ENCODE measurements around the gene PCTP. TPM values are rescaled to one million over a fixed set of nuclear protein-coding genes. Genes with fewer than 3 reads are reported as not detected.

The PCTP gene
- total RNA-seq, 1 donor from 2014 or later = 44.1 TPM

DNA sequence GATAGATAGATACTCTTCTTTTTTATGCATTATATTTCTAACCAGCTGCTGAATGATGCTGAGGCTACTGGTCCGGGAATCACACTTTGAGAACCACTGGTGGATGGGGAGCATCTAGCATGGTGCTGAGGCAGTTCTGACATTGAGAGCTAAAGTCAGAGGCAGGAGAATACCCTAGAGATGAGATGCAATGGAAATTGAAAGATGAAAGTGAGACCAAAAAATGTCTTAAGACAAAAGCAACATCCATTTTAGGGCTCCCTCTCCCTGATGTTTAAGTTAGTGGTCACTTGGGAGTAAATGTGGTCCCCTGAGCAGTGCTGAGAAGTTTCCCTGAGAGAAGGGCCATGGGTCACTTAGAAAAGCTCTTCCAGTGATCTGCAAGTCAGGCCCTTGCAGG lies 6.8 kb downstream of the PCTP start:
- DNase-seq = no peak

DNA sequence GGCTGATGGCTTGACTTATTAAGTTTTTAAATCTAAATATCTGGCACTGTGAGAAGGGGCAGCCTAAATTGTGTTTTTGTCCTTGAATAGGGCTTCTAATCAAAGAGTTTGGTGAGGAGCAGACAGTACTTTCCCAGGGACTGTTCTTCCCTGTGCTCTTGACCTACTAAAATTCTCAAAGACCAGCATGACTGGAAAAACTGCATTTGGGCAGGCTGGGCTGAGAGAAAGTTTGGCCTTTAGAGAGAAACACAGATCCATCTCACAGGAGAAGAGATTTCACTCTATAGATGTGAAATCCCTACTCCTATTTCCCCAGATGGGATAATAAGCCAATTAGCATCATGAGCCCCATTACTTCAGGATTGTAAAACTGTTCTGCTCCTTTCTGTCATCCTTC lies 7.3 kb downstream of the PCTP start:
- no peak for DNase-seq

DNA sequence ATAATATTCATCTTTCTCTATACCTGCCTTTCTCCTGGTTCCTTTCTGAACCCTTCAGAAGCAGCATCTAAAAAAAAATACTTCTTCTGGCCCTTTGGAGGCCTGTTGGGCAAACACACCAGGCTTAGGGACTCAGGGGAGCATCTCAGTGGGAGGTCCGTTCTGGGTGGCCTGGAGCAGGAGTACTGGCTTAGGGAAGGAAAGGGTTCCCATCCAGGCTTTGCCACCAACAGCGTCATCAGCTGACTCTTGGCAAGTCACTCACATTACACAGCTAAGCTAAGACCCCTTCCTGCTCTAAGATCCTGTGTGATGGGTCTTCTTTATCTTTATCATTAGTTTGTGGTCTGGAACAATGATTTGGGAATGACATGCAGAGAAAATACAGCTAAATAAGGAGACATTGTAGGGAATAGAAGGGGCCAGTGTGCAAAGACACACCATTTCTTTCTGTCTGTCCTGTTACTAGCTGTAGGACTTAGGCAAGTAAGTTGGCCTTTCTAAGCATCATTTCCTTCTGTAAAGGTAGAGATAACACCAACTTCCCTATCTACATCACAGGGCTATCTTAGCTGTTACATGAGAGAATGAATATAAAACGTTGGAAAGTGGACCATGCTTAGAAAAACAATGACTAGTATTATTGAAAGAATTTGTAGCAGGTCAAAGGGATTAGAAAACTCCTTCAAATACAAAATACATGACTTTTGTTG lies 9.9 kb downstream of the PCTP start:
- no peak for DNase-seq

DNA sequence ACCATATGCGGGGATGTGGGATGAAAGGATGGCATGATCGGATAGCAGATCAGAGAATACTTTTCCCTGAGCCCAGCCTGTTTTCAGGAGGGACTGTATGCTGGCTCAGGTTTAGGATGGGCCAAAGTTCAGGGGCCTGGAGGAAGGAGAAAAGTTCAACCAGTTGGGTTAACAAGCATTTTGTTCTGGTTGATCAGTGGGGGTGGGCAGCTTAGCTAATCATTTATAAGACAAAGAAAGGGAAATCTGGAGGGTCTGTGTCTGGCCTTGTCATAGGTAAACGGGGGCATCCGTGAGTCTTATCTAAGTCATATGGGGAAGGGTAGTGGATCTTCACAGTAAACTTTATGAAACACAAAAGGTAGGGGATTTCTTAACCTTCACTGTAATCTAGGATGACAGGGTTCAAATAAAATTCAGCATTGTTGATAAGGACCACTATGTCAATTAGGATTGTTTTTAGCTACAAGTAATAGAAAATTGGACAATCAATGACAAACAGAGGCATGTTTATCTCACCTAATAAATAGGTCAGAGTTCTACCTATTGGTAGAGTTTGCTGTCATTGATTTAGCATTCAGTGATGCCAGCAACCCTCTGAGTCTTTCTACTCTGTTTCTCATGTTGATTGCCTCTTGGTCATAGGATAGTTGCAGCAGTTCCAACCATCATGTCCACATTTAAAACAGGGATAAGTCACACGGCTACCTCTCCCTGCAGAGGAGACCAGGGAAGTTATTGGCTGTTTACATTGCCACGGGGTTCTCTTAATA lies 11.4 kb downstream of the PCTP start:
- DNase-seq = no peak

DNA sequence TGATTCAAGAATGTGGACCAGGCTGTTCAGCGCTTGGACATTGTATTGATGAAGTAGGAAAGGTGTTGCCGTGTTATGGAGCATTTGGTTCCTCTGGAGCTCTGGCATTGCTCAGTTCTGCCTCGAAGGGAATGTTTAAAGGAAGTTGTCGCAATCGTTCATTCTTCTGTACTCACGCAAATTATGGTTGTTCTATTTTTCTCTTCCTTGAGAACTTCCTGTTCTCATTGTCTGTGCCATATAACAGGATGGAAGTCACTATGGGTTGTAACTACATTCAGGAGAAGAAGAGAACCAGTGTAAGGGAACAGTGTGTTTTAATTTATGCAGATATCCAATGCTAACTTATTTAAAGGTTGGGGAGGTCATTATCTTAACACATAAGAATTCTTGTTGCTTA lies 13.0 kb downstream of the PCTP start:
- peak; percentile 71 for DNase-seq

DNA sequence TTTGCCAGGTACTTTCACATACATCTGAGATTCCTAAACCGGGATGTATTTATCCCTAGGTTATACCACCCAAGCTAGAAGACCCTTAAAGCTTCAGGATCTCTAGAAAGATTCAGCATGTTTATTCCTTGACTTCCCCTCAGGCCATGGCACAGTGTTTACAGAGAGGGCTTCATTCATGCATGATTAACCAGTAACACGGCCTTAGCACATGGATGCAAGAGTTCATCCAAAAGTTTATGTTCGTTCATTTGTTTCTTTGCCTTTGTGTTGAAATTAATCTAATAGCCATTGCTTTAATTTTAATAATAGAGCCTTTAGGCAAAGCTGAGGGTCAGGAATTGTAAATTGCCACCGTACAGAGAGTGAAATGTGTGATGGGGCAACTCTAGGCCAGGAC lies 13.8 kb downstream of the PCTP start:
- DNase-seq = no peak

DNA sequence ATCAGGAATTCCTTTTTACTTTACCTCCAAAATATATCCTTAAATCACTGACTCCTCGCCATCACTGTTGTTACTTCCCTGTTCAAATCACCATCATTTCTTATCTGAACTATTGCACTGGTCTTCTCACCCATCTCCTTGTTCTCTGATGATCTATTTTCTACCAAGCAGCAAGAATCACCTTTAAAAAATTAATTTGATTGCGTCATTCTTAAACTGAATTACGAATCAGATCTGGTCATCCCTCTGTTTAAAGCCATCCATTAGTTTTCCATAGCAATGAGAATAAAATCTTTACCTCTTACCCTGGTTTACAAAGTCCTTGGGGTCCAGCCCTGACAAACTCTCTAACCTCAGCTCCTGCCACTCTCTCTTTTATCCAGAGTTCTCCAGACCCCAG lies 14.6 kb downstream of the PCTP start:
- no peak for DNase-seq

DNA sequence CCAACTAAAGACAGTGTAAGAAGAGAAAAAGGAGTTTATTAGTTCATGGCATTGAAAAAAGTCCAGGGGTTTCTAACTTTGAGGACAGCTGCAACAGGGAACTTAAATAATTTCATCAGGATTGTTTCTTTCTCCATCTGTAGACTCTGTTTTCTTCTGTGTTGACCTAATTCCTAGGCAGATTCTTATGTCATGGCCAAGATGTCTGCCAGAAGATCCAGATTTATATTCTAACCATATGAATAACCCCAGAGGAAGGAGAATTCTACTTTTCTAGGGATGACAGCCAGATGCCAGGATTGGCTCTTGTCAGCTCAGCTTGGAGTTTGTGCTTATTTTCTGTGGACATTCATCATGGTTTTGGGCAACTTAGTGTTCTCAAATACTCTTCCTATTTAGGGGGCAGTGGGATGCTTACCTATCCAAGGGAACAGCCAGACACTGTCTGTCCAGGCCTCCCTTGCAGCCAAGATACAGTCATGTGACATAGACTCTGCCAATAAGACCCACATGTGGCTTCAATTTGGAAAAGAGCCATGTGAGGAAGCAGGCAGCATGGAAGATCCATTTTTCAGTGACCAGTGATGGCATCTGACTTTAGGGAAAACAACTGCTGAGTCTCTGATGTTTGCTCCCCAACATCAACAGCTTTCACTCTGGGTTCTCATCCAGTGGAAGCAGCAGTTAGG lies 18.2 kb downstream of the PCTP start:
- no peak for DNase-seq

DNA sequence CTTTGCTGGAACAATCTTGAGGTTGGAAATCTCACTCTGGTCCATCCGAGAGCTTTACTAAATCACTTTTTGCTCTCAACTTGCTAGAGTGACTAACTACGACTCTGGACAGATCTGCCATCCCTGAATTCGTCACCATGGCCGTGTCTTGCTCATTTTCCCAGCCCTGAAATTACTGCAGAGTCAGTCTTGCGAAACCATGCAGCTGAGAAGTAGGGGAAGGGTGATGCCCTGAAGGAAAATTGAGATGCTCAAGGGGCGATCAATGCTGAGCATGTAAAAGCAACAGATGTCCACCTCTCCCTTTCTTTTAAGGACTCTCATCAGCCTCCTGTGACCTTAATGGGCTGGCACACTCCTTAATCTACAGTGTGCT lies 18.8 kb downstream of the PCTP start:
- DNase-seq = no peak

DNA sequence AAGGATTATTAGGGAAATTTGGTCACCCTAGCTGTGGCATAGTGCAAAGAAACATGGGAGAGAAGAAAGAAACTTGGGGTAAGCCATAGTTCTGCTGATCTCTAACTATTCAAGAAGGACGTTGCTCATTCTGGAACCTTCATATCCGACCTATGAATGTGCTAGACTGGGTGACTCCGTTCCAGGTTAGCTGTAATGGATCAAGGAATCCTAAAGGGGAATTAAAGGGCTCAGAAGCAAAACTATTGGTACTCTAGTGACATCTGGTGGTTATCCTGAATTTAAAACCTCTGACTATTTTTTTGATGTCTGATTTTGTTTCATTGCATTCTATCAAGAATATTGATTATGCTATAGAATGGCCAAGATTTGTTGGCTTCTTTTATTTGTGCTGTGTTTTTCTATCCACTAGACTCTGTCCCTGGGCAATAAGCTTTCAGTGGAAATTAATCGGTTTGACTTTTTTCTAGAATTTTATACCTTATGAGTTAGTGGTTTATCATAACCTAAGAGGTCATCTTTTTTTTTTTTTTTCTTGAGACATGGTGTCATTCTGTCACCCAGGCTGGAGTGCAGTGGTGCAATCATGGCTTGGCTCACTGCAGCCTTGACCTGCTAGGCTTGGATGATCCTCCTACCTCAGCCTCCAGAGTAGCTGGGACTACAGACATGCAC lies 19.5 kb downstream of the PCTP start:
- peak; percentile 74 for DNase-seq

DNA sequence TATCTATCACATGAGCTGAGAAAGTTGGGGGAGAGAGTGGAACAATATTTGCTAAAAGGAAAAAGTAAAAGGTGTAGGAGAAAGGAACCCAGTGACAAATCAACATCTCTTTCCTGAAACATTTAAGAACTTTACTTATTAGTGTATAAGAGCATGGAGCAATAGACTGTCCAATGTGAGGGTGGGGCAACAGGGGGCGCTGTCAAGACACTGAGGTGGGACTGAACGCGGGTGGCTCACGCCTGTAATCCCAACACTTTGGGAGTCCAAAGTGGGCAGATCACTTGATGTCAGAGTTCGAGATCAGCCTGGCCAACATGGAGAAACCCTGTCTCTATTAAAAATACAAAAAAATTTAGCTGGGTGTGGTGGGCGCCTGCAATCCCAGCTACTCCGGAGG lies 21.2 kb downstream of the PCTP start:
- no peak for DNase-seq

DNA sequence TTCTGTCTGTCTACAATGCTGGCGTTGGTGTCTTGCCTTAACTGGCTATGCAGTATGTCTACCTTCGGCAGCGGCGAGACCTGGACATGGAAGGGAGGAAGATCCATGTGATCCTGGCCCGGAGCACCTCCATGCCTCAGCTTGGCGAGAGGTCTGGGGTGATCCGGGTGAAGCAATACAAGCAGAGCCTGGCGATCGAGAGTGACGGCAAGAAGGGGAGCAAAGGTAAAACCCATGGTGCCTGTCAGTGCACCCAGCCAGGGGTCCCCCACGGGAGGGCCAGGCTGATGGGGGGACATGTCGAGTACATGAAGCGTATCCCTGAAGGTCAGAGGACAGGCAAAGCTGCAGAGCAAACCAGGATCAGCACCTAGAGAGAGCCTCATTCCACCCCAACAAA lies 22.8 kb downstream of the PCTP start:
- no peak for DNase-seq

DNA sequence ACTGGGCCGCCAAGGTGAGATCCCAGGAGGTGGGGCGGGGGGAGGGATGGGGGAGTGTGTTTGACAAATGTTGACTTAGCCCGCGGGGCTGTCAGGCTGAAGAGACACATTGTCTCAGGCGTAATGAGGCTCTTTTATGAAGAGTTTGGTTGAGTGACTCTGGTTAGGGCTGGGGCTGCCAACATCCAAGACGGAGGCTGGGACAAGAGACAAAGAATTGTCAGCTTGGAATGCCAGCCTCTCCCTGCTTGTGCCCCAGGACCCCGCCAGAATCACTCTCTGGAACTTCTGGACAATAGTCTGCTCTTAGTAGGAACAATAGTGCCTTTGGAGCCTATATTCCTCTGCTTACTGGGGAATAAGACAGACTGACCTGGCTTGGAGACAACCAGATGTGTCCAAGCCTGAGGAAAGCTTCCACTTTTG lies 24.0 kb downstream of the PCTP start:
- DNase-seq = no peak

DNA sequence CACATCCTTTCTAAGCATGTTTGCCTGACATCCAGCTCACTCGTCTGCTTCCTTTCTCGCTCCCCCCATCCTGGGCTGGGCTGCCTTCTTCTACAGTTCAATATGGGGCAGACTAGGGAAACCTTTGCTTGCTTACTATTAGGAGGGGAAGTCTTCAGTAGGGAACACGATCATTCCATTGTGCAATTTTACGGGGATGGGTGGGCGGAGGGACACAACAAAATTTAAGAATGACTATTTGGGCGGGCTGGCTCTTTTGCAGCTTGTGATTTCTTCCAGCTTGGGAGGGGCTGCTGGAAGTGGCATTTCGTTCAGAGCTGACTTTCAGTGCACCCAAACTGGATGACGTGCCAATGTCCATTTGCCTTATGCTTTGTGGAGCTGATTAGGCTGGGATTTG lies 25.4 kb downstream of the PCTP start:
- DNase-seq = no peak

DNA sequence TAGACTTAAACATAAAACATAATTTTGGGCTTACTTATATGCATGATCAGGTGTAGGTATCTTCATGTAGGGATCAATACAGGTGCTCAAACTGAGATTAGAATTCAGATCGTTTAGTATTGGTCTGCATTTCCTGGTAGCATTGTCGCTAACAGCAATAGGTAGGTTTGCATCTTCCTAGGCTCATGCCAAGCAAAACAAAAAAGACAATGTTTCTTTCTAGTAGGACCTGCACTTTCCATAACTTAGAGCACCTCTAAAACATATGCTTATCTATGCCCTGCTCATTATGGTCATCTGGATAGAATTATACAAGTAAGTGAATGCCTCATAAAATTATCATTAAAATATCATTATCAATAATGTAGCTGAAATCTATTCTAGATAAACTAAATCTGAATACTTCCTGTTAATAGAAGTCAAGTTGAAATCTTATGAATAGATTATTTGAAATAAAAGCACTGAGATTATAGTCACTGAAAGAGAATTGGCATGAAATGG lies 26.7 kb downstream of the PCTP start:
- no peak for DNase-seq

DNA sequence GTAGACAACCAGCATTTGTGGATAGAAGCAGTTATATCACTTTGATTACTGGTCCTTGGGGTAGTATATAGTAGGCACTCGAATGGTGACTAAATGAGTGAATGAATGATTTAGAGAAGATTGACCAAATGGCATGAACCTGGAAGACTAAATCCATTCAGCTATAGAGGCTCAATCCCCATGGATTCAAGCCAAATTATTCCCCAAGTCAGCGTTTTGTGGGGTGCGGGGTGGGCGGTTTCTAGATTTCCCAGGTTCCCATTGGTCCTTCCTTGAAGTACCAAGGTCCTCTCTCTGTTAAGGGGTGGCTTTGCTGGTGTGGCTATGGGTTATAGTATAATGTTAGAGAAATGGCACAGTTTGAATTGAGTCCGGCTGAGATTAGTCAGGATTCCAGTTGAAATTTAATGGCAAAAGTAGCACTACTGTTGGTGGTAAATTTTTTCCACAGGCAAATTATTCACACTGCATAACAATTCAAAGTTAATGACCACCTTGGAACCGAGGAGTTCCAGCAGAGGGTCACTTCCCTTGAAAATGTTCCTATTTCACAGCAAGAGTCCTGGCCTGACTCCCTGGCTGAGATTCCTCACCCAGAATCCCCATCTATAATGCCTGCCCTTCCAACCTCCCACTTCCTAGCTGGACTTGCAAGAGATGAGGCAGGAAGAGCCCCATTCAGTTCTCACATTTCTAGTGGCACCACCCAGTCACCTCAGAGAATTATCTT lies 27.7 kb downstream of the PCTP start:
- peak; percentile 8 for DNase-seq

DNA sequence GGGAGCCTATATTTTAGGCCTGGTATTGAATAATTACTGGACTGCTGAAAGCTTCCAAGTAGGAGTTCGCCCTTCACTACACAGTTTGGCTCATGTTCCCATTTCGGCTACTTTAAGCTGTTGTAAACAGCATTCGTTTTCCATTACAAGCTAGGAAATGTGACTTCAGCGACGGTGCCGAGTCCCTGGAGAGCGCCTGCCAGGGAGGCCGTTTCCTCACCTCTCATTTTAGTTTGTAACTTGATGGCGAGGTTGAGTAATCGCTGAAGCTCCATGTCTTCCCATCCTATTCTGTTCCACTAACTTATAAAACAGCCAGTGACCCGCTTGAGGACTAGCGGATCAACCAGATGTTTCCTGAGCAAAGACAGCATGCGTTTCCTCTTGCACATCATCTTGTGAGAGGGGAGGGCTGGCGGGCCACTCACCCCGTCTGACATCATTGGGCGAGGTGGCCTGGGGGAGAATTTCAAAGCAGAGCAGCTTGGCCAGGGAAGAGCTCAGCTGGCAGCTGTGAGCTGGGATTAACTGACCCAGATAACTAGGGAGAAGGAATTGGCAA lies 32.9 kb downstream of the PCTP start:
- peak; percentile 73 for DNase-seq

DNA sequence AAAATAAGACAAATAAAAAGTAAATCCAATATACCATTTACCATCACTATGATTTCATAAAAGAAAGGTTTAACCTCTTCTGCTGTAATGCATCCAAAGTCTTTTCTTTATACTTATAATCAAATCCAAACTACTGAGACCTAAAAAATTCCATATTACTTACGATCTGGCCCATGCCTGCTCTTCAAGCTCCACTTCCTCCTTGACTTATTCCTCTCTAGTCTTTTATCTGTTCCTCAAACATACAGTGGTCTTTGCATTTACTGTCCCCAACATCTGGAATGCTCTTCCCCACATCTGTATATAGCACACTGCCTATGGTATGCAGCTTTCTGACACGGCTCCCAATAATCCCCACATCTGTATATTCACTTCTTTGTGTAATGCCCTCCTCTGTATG lies 33.8 kb downstream of the PCTP start:
- no peak for DNase-seq

DNA sequence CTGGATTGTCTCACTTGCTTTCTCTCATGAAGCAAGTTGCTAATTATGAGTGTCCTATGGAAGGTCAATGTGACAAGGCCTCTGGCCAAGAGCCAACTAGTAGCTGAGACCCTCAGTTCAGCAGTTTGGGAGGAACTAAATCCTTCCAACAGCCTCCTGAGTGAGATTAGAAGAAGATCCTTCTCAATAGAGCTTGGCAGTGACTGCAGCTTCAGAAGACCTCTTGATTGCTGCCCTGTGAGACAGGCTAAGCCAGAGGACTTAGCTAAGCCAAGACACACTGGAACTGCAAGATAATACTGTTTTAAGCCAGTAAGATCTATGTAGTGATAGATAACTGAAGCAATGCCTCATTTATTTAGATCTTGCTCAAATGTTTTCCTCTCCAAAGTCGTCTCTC lies 34.3 kb downstream of the PCTP start:
- no peak for DNase-seq

DNA sequence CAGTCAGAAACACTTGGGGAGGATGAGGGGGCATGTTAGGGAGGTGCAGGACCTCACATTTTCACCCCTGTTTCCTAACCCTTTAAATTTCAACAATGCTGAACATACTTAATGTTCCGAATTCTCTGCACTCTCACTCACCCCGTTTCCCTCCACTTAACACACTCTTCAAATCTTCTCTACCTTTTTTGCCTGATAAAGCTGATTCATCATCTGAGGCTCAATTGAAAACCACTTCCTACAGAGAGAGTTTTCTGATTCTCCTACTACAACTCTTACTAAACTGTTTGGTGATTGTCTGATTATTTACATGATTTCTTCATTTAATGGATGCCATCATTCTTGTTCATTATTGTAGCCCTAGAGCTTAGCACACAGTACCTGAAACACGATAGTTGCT lies 42.4 kb downstream of the PCTP start:
- DNase-seq = no peak

DNA sequence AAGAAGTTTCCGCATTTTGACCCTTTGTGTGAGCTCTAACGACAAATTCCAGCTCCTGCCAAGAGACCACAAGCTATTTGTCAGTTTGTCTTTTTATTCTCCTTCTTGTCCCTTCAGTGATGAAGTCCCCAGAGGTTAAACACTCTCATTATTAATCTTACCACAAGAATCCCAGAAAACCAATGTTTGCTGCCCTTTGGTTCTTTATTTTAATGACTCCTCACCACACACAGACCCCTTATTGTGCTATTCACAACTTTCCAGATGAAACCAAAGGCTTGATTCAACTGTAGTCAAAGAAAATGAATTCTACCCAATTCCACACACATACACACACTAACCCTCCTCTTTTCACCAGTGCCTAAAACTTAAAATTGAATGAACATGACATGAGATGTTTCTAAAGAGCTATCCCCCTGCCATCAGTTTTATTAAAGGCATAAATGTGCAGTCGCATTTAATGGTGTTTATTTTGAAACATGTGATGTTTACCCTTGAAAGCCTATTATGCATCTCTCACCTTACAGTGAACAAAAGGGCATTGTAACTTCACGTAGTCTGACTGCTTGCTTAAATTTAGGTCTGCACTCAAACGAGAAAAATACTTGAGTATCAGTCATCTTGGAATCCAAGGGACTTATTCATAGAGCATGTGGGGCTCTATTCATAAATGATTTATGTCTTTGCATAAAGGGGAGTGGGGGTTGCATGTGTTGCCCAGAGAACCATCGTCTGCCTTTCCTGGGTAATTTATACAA lies 44.1 kb downstream of the PCTP start:
- no peak for DNase-seq

All from dermis blood vessel endothelial cell (primary cell).